IMR-90 (cell line): ENCODE measurements around the gene XYLT2. TPM values are rescaled to one million over a fixed set of nuclear protein-coding genes. Genes with fewer than 3 reads are reported as not detected.

Source experiments
- ATAC-seq: fragments of 200-7000 bp; cut with Tn5 transposase; 2 replicates; pipeline ENCODE4 v1.9.1; 2020; ENCODE audit warnings: low read depth, mild to moderate bottlenecking, moderate library complexity
- BruUV-seq: library from RNA; stranded (reverse); fragments of 400-500 nt; replicated peaks from 2 replicates; lab custom pipeline; 2021; lab: Mats Ljungman, UMichigan
- CTCF ChIA-PET: fragments of 300-600 bp; formaldehyde crosslinking; extraction: SDS; loops from one replicate; lab custom pipeline; 2021; ENCODE audit warnings: antibody characterized with exemption; lab: Yijun Ruan, JAX
- POLR2A ChIA-PET: fragments of 300-600 bp; sonication (Branson Sonifier 250); formaldehyde crosslinking; loops from one replicate; lab custom pipeline; 2022; ENCODE audit warnings: antibody characterized with exemption; ENCODE audit not compliant: unreplicated experiment; lab: Charles Lee
- DNase-seq: peaks from one replicate; pipeline ENCODE4 v3.0.0; 2013
- H2AFZ ChIP-seq: replicated peaks from 2 replicates; pipeline ENCODE3; 2013; ENCODE audit warnings: low read length, mild to moderate bottlenecking; ENCODE audit not compliant: poor library complexity
- H2AK5ac ChIP-seq: 2 replicates; pipeline ENCODE4 v1.6.1; 2013; ENCODE audit warnings: low read depth, low read length, inconsistent platforms
- H2AK9ac ChIP-seq: replicated peaks from 2 replicates; pipeline ENCODE3; 2013; ENCODE audit warnings: mild to moderate bottlenecking, low read depth, low read length, moderate library complexity; ENCODE audit not compliant: poor library complexity
- H2BK120ac ChIP-seq: 2 replicates; pipeline ENCODE4 v1.6.1; 2013; ENCODE audit warnings: low read depth, low read length, inconsistent platforms
- H2BK15ac ChIP-seq: 3 replicates; pipeline ENCODE4 v1.6.1; 2013; ENCODE audit warnings: low read depth, low read length, inconsistent platforms
- H2BK20ac ChIP-seq: 2 replicates; pipeline ENCODE4 v1.6.1; 2013; ENCODE audit warnings: low read depth, mild to moderate bottlenecking, inconsistent platforms, low read length, moderate library complexity
- H2BK5ac ChIP-seq: 2 replicates; pipeline ENCODE4 v1.6.1; 2013; ENCODE audit warnings: mild to moderate bottlenecking, low read depth, low read length, inconsistent platforms; ENCODE audit not compliant: poor library complexity, severe bottlenecking
- H3K14ac ChIP-seq: replicated peaks from 2 replicates; pipeline ENCODE4 v1.6.1; 2013; ENCODE audit warnings: low read depth, low read length, inconsistent platforms
- H3K18ac ChIP-seq: 2 replicates; pipeline ENCODE4 v1.6.1; 2013; ENCODE audit warnings: low read depth, low read length, control low read depth
- H3K23ac ChIP-seq: 2 replicates; pipeline ENCODE4 v1.6.1; 2013; ENCODE audit warnings: low read depth, low read length, inconsistent platforms
- H3K27ac ChIP-seq: 2 replicates; pipeline ENCODE4 v1.5.1; 2013; ENCODE audit warnings: mild to moderate bottlenecking, control low read depth, low read length; ENCODE audit not compliant: insufficient read depth
- H3K27me3 ChIP-seq: 2 replicates; pipeline ENCODE4 v1.6.1; 2013; ENCODE audit warnings: low read length; ENCODE audit not compliant: control insufficient read depth, insufficient read depth
- H3K36me3 ChIP-seq: 2 replicates; pipeline ENCODE4 v1.6.1; 2013; ENCODE audit warnings: low read length, mixed read lengths; ENCODE audit not compliant: control insufficient read depth, insufficient read depth
- H3K4ac ChIP-seq: 2 replicates; pipeline ENCODE4 v1.6.1; 2013; ENCODE audit warnings: low read depth, low read length, inconsistent platforms
- H3K4me1 ChIP-seq: 2 replicates; pipeline ENCODE4 v1.6.1; 2013; ENCODE audit warnings: low read length, mixed read lengths; ENCODE audit not compliant: control insufficient read depth, insufficient read depth
- H3K4me2 ChIP-seq: 2 replicates; pipeline ENCODE4 v1.6.1; 2013; ENCODE audit warnings: low read depth, mild to moderate bottlenecking, control low read depth, low read length, moderate library complexity
- H3K4me3 ChIP-seq: 2 replicates; pipeline ENCODE4 v1.5.1; 2013; ENCODE audit warnings: low read depth, mild to moderate bottlenecking, control low read depth, low read length, moderate library complexity; ENCODE audit not compliant: insufficient read depth
- H3K56ac ChIP-seq: 2 replicates; pipeline ENCODE4 v1.6.1; 2013; ENCODE audit warnings: low read length, inconsistent platforms; ENCODE audit not compliant: insufficient read depth; ENCODE audit errors: extremely low read depth
- H3K79me1 ChIP-seq, 2 experiments: 2 replicates each; pipeline ENCODE4 v1.6.1; 2013; ENCODE audit warnings: low read length in 2 of 2, inconsistent platforms in 1 of 2, low read depth in 1 of 2
- H3K9ac ChIP-seq: 2 replicates; pipeline ENCODE4 v1.6.1; 2013; ENCODE audit warnings: low read depth, low read length, control low read depth
- H3K9me1 ChIP-seq: 2 replicates; pipeline ENCODE4 v1.6.1; 2013; ENCODE audit warnings: low read length, inconsistent platforms; ENCODE audit not compliant: insufficient read depth
- H3K9me3 ChIP-seq: 2 replicates; pipeline ENCODE4 v1.6.1; 2013; ENCODE audit warnings: low read length; ENCODE audit not compliant: control insufficient read depth, insufficient read depth
- H4K20me1 ChIP-seq: 2 replicates; pipeline ENCODE4 v1.6.1; 2013; ENCODE audit warnings: low read length, inconsistent platforms; ENCODE audit not compliant: insufficient read depth
- H4K5ac ChIP-seq: 2 replicates; pipeline ENCODE4 v1.6.1; 2013; ENCODE audit warnings: mild to moderate bottlenecking, low read depth, low read length, control low read depth
- H4K8ac ChIP-seq, 2 experiments: 2 replicates each; pipeline ENCODE4 v1.6.1; 2013; ENCODE audit warnings: low read depth in 2 of 2, low read length in 2 of 2, control low read depth in 1 of 2, inconsistent platforms in 1 of 2
- H4K91ac ChIP-seq: 2 replicates; pipeline ENCODE4 v1.6.1; 2013; ENCODE audit warnings: low read depth, low read length, inconsistent platforms; ENCODE audit not compliant: insufficient read depth
- MXI1 ChIP-seq: IDR thresholded peaks from 2 replicates; pipeline ENCODE4 v1.6.1; 2012; ENCODE audit warnings: low read depth, mild to moderate bottlenecking, low read length, moderate library complexity, borderline replicate concordance
- POLR2A ChIP-seq: IDR thresholded peaks from 2 replicates; pipeline ENCODE4 v1.6.1; 2012; ENCODE audit warnings: mild to moderate bottlenecking, low read depth, low read length
- RAD21 ChIP-seq: IDR thresholded peaks from 2 replicates; pipeline ENCODE4 v1.6.1; 2012; ENCODE audit warnings: low read length, improper control_type of control experiment
- RFX5 ChIP-seq: IDR thresholded peaks from 2 replicates; pipeline ENCODE4 v1.8.0; 2012; ENCODE audit warnings: low read depth, mild to moderate bottlenecking, low read length, moderate library complexity
- SMC3 ChIP-seq: fragments of 150-350 bp; IDR thresholded peaks from 2 replicates; pipeline ENCODE4 v1.6.1; 2016; ENCODE audit warnings: low read depth, mild to moderate bottlenecking, antibody characterized with exemption, low read length, moderate library complexity
- WGBS, 2 experiments: methylation state at CpG; one replicate each; pipeline versions ENCODE4 v1.1.5 to v1.1.7; 2013; ENCODE audit warnings: missing lambda C conversion rate in 2 of 2; ENCODE audit not compliant: insufficient read length in 1 of 2; ENCODE audit errors: extremely low coverage in 2 of 2; 5-methylcytosine and 5-hydroxymethylcytosine counted together
- dilution Hi-C: fragments of 300-500 bp; cut with HindIII; formaldehyde crosslinking; loops from one replicate; pipeline ENCODE4 v1.14.3; 2018; ENCODE audit warnings: low sequenced_read_pairs; ENCODE audit not compliant: unreplicated experiment
- in situ Hi-C: fragments of 300-500 bp; cut with MboI; formaldehyde crosslinking; loops from 3 replicates; pipeline ENCODE4 v1.14.3; 2019; ENCODE audit warnings: low sequenced_read_pairs, inconsistent platforms, mixed read lengths
- intact Hi-C: fragments of 100-400 bp; cut with micrococcal nuclease; formaldehyde crosslinking; loops from 2 replicates; pipeline ENCODE4 v1.10.0; 2022
- polyA plus RNA-seq, 3 experiments: library from polyadenylated mRNA; depleted of rRNA; stranded (reverse); fragments of >200 nt; gene quantifications; 2 replicates each; pipeline ENCODE4 v1.2.3, GENCODE V29; 2012; ENCODE audit warnings: low replicate concordance in 1 of 3
- total RNA-seq: library from RNA; depleted of rRNA; stranded (reverse); fragments of >200 nt; gene quantifications from 2 replicates; pipeline ENCODE4 v1.2.3, GENCODE V29; 2012
- TF ChIP-seq, protein P1 (sequence below): conservative IDR thresholded peaks from 2 replicates; pipeline ENCODE4 v1.5.1; 2012; ENCODE audit warnings: mild to moderate bottlenecking, low read depth, low read length, improper control_type of control experiment

Gene XYLT2
- total and polyA plus RNA-seq, 2 of the 4 experiments (the other 2 are of a cell fraction): 27.7 to 31.9 TPM

GRCh38 chr17:50297407-50297865, 48.5 kb upstream of the XYLT2 start:
- H2BK120ac ChIP-seq: no peak overlapping the region
- peak overlapping the region; percentile 95 for H2AK5ac ChIP-seq
- no peaks in the 10 kb centered on the region for H3K9me3 ChIP-seq
- H3K27ac ChIP-seq: no peak overlapping the region
- POLR2A ChIA-PET: no interaction called here
- no peaks in the 10 kb centered on the region; the same call in none of the 2 replicates for H3K4me1 ChIP-seq
- no peak overlapping the region; the same call in 1 of the 2 replicates for H4K91ac ChIP-seq
- no peaks in the 10 kb centered on the region for H3K79me1 ChIP-seq
- no peak overlapping the region for H3K4me3 ChIP-seq
- peak overlapping the region; percentile 65 for H2AK9ac ChIP-seq
- H4K5ac ChIP-seq: no peak overlapping the region
- H3K4me2 ChIP-seq: no peak overlapping the region
- CTCF ChIA-PET: interaction anchor here (0.6 to 8.3 kb wide), 10 partner anchors 9 to 203 kb away, joined by 3 to 54 read pairs (median 4); partner anchors contain the start of gene TMEM92
- in situ Hi-C loops (loop anchor here (5.0 kb wide), 1 partner anchor 205 kb away; no protein-coding TSS in a partner anchor), dilution Hi-C loops (no loop called here), intact Hi-C loops (loop anchor here (1.0 kb wide), 3 partner anchors 128 to 203 kb away; no protein-coding TSS in a partner anchor)
- no peak overlapping the region for H4K8ac ChIP-seq
- no peaks in the 10 kb centered on the region for H3K9me1 ChIP-seq
- no peaks in the 10 kb centered on the region for H4K20me1 ChIP-seq
- TF ChIP-seq MXI1 (no peak), SMC3 (peak; percentile 96), RAD21 (peak; percentile 98), POLR2A (0 out of 2 replicates have a peak, but pooled peaks have one; percentile 47), RFX5 (no peak)
- TF ChIP-seq, protein P1, sequence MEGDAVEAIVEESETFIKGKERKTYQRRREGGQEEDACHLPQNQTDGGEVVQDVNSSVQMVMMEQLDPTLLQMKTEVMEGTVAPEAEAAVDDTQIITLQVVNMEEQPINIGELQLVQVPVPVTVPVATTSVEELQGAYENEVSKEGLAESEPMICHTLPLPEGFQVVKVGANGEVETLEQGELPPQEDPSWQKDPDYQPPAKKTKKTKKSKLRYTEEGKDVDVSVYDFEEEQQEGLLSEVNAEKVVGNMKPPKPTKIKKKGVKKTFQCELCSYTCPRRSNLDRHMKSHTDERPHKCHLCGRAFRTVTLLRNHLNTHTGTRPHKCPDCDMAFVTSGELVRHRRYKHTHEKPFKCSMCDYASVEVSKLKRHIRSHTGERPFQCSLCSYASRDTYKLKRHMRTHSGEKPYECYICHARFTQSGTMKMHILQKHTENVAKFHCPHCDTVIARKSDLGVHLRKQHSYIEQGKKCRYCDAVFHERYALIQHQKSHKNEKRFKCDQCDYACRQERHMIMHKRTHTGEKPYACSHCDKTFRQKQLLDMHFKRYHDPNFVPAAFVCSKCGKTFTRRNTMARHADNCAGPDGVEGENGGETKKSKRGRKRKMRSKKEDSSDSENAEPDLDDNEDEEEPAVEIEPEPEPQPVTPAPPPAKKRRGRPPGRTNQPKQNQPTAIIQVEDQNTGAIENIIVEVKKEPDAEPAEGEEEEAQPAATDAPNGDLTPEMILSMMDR: peak; percentile 95
- no peak overlapping the region for H3K14ac ChIP-seq
- ATAC-seq: peak; percentile 91
- H2BK5ac ChIP-seq: no peak overlapping the region
- no peak overlapping the region for H3K18ac ChIP-seq
- H2BK15ac ChIP-seq: peak overlapping the region; percentile 42; the same call in 1 of the 3 replicates
- H3K56ac ChIP-seq: no peak overlapping the region
- H3K4ac ChIP-seq: no peak overlapping the region
- H3K23ac ChIP-seq: no peak overlapping the region
- no peak overlapping the region for H3K9ac ChIP-seq
- H3K36me3 ChIP-seq: no peaks in the 10 kb centered on the region
- no TSS peak for BruUV-seq
- H2BK20ac ChIP-seq: no peak overlapping the region
- WGBS, 2 experiments: no CpG with 5 or more reads among the region's 7 CpGs
- no peaks in the 10 kb centered on the region for H3K27me3 ChIP-seq
- peak; percentile 63 for DNase-seq
- H2AFZ ChIP-seq: peak overlapping the region; percentile 67
